Astrocyte of the spinal cord (primary cell): ENCODE results near the gene FOXN1.

Experiments used
- DNase-seq: peaks from one replicate; pipeline ENCODE4 v3.0.0; 2011; ENCODE audit warnings: low read depth, low spot score
- H3K4me3 ChIP-seq: 2 replicates; pipeline ENCODE4 v1.5.1; 2011; ENCODE audit warnings: low read depth, mild to moderate bottlenecking, low read length, moderate library complexity
- CTCF ChIP-seq: IDR thresholded peaks from 2 replicates; pipeline ENCODE4 v1.5.1; 2012; ENCODE audit warnings: low read depth, mild to moderate bottlenecking, low read length, inconsistent platforms
- in situ Hi-C: cut with HindIII; loops from 2 replicates; pipeline ENCODE4 v1.10.0; 2017; ENCODE audit warnings: low sequenced_read_pairs

FOXN1 gene

GRCh38 chr17:28499684-28500357 lies 6.3 kb upstream of the FOXN1 start:
- no peak for DNase-seq
- in situ Hi-C loops, result no loop called here
- H3K4me3 ChIP-seq, result no peak overlapping the region
- TF ChIP-seq CTCF, result no peak

GRCh38 chr17:28500712-28501379 lies 5.3 kb upstream of the FOXN1 start:
- in situ Hi-C loops, result no loop called here
- DNase-seq, result no peak
- no peak for TF ChIP-seq CTCF
- no peak overlapping the region for H3K4me3 ChIP-seq

GRCh38 chr17:28501421-28502284 lies 4.5 kb upstream of the FOXN1 start:
- in situ Hi-C loops, result no loop called here
- no peak for TF ChIP-seq CTCF
- DNase-seq, result no peak
- no peak overlapping the region for H3K4me3 ChIP-seq

GRCh38 chr17:28503420-28503819 lies 2.7 kb upstream of the FOXN1 start:
- TF ChIP-seq CTCF, result no peak
- in situ Hi-C loops, result no loop called here
- H3K4me3 ChIP-seq, result no peak overlapping the region
- no peak for DNase-seq

DNA sequence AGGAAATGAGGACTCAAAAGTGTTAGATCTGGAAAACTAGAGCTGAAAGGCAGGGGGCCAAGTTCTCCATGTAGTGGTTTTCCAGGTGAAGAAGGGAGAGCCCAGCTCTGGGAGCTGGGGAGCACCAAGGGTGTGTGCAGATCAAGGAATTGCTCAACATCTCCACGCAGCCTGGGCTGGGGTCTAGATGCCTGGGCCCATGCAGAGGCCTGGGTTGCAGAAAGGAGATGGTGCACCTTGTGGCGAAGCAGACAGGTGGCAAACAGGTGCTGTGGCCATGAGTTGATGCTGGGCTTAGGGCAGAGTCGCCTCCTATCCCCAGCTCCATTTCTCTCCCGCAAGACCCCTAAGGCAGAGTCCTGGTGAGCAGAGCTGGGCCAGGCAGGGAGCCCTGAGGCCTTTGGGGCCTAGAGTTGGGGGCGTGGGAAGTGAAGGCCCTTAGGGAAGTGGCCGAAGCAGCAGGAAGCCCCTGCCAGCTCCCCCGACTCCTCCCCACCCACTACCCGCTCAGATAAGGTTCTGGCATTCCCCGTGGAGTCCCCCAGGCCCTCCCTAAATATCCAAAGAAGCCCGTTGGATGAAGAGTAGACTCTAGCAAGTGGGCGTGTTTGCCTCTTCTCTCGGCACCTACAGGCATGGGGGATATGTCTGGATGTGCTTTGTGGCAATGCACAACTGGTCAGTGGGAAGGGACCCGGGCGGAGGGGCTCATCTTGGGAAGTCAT lies 777 bp downstream of the FOXN1 start:
- in situ Hi-C loops, result no loop called here
- no peak for TF ChIP-seq CTCF
- no peak overlapping the region for H3K4me3 ChIP-seq
- DNase-seq, result no peak

DNA sequence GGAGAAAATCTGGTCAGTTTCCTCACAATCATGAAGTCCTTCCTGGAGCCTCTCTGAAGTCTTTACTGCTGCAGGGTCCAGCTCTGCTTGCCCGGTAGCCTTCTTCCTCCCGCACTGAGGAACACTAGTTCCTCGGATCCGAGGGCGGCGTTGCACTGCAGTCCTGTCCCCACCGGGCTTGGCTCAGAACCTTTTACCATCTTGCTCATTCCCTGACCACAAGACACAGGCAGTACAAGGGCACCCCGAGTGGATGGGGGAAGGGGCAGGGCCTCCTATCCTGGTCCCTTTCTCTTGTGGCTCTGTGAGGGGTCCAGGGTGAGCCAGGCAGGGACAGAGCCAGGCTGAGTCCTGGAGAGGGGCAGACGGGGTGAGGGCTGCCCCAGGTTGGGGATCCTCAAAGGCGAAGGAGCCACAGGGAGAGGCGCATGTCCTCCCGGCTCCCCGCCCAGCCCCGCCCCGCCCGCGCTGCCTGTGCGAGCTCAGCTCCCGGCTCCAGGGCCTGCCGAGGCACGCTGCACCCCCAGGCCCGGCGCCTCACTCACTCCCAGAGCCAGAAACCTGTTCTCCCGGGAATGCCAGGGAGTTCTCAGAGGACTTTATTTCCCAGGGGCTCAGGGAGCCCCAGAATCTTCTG lies 1.5 kb downstream of the FOXN1 start:
- in situ Hi-C loops, result no loop called here
- H3K4me3 ChIP-seq, result no peak overlapping the region
- DNase-seq, result no peak
- TF ChIP-seq CTCF, result no peak
